NCI-H146 treated with DMSO at 0.1 percent for 48 hours (cell line): ENCODE data around the gene SLC28A1.
"Not testable (repeated sequence)": the region's sequence is repeated elsewhere in the genome, so short reads cannot be mapped to it uniquely, and the experiment has no call there.

Source experiments
- DNase-seq: peaks from one replicate; lab custom pipeline; 2025; ENCODE audit not compliant: unreplicated experiment; lab: John Stamatoyannopoulos, UW

Gene SLC28A1

GRCh38 chr15:84862214-84862975 is 22.1 kb upstream of the SLC28A1 start:
- no peak for DNase-seq

- DNase-seq = no peak
Observed at GRCh38 chr15:84863565-84864443, 20.7 kb upstream of the SLC28A1 start.

GRCh38 chr15:84864444-84864795 is 20.0 kb upstream of the SLC28A1 start:
- no peak for DNase-seq

GRCh38 chr15:84865074-84865569 is 19.3 kb upstream of the SLC28A1 start:
- DNase-seq = no peak

GRCh38 chr15:84868037-84868880 is 16.2 kb upstream of the SLC28A1 start:
- no peak for DNase-seq

- DNase-seq = no peak
Observed at GRCh38 chr15:84869510-84869909, 15.0 kb upstream of the SLC28A1 start.

- DNase-seq = no peak
Observed at GRCh38 chr15:84871428-84871985, 13.0 kb upstream of the SLC28A1 start.

- DNase-seq = no peak
Observed at GRCh38 chr15:84872009-84872910, 12.2 kb upstream of the SLC28A1 start.

GRCh38 chr15:84873997-84874396 is 10.5 kb upstream of the SLC28A1 start:
- no peak for DNase-seq

GRCh38 chr15:84874981-84875699 is 9.3 kb upstream of the SLC28A1 start:
- DNase-seq = no peak

- no peak for DNase-seq
Observed at GRCh38 chr15:84876269-84876668, 8.2 kb upstream of the SLC28A1 start.

- DNase-seq = not testable (repeated sequence)
Observed at GRCh38 chr15:84877701-84878100, 6.8 kb upstream of the SLC28A1 start.

- DNase-seq = peak; percentile 11
Observed at GRCh38 chr15:84878504-84878903, 6.0 kb upstream of the SLC28A1 start.

- no peak for DNase-seq
Observed at GRCh38 chr15:84879088-84879780, 5.2 kb upstream of the SLC28A1 start.

- no peak for DNase-seq
Observed at GRCh38 chr15:84880007-84880406, 4.5 kb upstream of the SLC28A1 start.

- DNase-seq = no peak
Observed at GRCh38 chr15:84880822-84881519, 3.5 kb upstream of the SLC28A1 start.

GRCh38 chr15:84881520-84881830 is 3.0 kb upstream of the SLC28A1 start:
- no peak for DNase-seq

GRCh38 chr15:84883466-84883865 is 996 bp upstream of the SLC28A1 start:
- DNase-seq = no peak
